C4-2B (cell line): ENCODE data around the gene CRACR2A.

ENCODE experiments used
- H3K27ac ChIP-seq: fragments of 450-650 bp; 2 replicates; pipeline ENCODE4 v1.5.1; 2017
- CTCF ChIP-seq: fragments of 450-650 bp; conservative IDR thresholded peaks from 2 replicates; pipeline ENCODE4 v1.5.1; 2017; ENCODE audit warnings: mild to moderate bottlenecking
- ZFX ChIP-seq: fragments of 450-650 bp; IDR thresholded peaks from 2 replicates; pipeline ENCODE4 v1.6.1; 2017

Gene CRACR2A

GRCh38 chr12:3713483-3713882 is 39.4 kb downstream of the CRACR2A start:
- no peak overlapping the region for H3K27ac ChIP-seq
- no peak for TF ChIP-seq CTCF

- TF ChIP-seq CTCF (no peak), ZFX (no peak)
- H3K27ac ChIP-seq, result no peak overlapping the region
Observed at GRCh38 chr12:3712209-3712992, 40.5 kb downstream of the CRACR2A start.

GRCh38 chr12:3705354-3705675 is 47.6 kb downstream of the CRACR2A start:
- TF ChIP-seq CTCF, result no peak
- TF ChIP-seq ZFX, result no peak
- no peak overlapping the region for H3K27ac ChIP-seq

DNA sequence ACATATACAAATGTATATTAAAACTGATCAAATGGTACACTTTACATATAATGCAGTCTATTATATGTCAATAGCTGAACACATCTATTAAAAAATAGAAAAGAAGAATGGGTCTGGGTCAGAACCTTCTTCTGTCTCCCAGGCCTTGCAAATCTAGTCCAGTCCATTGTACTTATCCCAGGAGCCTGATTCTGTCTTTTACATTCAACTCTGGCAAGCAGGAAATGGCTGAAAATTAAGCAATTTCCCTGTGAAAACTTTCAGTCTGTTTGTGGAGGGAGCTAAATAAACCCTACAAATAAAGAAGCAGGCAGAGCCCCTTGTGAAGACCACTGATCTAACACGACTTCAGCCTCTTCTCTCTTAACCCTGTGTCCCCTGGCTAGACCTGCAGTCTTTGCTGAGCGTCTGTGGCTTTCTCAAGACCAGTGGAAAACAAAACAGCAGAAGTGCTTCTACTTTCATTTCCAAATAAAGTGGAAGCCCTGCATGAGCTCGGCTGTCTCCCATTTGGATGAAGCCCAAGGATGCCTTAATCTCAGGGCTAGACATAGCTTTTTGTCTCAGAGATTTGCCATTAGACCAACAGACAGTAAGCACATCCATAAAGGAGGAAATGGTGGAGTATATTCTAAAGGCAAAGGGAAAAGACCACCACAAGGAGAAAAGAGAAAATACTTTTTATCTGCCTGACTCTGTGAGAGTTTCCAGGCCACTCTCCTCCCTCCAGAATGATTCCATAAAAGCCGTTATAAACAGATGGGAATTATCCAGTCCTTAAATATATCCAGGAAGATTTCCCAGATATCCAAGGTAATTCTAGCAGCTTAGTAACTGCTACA is 48.2 kb downstream of the CRACR2A start:
- H3K27ac ChIP-seq, result no peak overlapping the region
- TF ChIP-seq ZFX (no peak), CTCF (no peak)

- TF ChIP-seq ZFX (no peak), CTCF (no peak)
- H3K27ac ChIP-seq, result no peak overlapping the region
Observed at GRCh38 chr12:3700861-3701260, 52.0 kb downstream of the CRACR2A start.

- TF ChIP-seq ZFX, result peak; percentile 29; the same call in 1 of the 2 replicates
- TF ChIP-seq CTCF, result no peak
- H3K27ac ChIP-seq, result peak overlapping the region; percentile 48
Observed at GRCh38 chr12:3698218-3698974, 54.5 kb downstream of the CRACR2A start.
